T-helper 9 cell (primary cell): Measurements from ENCODE around the gene SLC38A9.

ENCODE experiments used
- DNase-seq: peaks from one replicate; pipeline ENCODE4 v3.0.0-alpha.2; 2020

Gene SLC38A9

GRCh38 chr5:55645304-55645703, 66.8 kb downstream of the SLC38A9 start:
- no peak for DNase-seq

DNA sequence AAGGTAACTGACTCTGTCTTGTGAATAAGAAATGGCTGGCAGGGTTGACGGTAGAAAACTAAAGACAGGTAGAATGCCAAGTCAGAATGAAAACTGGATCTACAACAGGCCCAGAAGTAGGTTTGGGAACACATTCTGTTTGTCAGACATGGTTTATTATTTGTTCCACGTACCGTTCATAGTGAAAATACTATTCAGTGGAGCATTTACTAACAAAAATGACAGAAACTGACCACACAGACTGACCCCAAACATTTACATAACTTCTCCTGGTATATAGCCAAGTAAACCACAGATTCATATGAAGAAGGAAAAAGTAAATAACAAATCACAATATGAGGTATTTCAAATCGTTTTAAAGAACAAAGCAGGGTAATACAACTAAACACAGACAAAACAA, 73.7 kb downstream of the SLC38A9 start:
- no peak for DNase-seq

DNA sequence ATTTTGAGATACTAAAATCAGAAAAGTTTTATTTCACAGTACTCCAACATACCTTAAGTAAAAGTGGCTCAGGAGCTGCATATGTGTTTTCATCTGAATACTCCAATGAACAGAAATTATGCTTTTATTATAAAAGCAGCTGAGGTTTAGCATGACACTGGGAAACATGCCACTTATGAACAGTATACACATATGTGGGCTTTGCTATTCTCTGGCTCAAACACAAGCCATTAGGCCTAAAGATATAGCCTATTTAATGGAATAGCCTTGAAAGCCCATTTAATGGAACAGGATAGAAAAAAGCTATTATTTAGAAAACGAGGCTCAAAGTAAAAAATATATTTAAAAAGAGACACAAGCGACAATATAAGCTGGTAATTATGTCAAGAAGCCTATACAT, 74.1 kb downstream of the SLC38A9 start:
- no peak for DNase-seq

DNA sequence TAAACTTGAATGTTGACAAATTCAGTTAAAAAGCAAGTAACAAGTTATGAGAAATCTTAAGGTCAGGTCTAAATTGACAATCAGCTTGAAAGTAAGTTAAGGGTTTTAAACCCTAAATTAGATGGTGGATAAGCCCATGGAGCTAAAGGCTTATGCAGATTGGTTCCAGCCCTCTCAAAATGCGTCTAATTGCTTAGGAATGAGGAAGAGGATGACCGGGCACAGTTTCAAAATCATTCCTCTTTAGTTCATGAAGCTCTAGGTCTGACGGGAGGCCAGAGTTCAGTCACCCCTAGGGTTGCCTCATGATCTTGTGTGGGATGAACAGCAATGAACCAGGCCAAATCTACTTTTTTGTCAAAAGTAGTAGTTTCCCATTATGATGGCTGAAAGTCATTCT, 75.4 kb downstream of the SLC38A9 start:
- no peak for DNase-seq

DNA sequence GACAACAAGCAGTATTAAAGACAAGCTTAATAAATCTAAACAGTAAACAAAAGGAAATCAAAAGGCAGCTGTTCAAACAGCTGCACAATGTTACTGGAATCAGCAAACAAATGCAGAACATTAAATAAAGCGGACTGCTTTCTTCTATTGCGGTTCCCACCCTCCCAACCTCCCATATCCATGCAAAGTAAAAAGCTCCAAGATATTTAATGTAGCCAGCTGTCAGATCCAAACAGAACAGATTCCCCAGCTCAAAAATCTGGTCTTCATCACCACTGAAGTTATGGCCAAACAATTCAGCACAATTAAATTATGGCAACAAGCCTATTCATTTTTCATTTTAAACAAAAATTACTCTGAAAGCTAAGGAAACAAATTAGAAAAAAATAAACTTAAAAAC, 75.9 kb downstream of the SLC38A9 start:
- no peak for DNase-seq

DNA sequence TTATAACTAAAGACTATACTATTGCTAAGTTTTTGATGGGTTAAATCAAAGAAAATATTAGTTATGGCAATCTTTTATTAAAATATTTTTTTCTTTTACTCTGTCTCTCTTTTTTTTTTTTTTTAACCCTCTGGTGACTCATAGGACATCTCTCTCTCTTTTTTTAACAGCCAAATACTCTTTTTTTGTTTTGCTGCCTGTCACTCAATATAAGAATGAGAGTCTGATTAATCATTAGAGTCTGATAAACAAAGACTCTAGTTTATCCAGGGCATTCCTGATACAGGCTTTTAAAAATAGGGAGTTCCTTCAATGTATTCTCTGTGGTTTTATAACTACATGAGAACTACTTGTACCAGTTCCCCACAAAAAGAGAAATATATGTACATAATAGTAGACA, 77.3 kb downstream of the SLC38A9 start:
- DNase-seq, result no peak

DNA sequence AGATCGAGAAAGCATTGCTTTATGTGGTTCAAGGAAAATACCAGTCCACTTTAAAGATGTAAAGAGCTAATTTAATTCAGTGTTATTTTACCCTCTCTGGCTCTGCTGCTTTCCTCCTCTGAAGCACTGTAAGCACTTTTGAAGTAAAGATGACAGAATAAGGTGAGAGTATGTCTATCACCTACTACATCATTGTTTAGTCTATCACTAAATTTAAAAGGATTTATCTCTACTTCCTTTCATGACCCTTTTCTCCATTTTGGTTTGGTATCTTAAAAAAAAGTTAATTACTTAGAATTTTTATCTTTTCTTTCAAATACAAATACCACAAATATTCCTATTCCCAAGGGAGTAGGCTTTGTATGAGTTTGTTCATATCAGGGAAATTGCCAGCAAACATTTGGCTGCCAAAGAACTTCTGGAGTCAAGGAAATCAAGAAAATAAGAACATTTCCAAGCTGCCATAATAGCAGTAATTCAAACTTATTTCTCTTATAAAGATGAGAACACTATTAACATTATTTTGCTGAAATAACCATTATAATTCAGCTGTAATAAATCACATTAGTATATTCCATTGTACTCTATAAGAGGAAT, 77.8 kb downstream of the SLC38A9 start:
- no peak for DNase-seq

DNA sequence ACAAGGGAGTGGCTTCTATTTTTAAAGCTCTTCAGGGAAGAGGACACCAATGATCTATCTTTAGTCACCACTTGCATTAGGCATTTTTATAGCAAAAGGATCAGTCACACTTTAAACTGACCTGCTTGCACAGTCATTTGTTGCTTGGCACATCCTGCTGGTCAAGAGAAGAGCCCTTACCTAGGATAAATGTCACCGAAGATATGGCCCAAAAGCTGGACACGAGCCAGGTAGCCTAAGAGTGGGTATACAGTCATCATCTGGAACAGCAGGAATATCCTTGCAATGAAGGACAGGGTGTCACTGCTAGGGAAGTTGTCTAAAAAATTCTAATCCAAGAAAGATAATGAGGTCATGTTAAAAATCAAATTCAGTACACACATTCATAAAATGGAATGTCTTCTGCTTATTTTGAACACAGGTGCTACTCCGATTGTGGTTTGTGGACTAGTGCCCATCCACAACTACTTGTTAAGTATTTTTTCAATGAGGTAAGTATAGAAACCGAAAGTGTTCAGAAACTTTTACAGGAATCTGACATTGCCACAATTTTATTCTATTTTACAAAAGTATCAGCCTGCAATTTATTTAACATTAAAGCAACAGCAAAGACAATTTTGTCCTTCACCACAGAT, 78.4 kb downstream of the SLC38A9 start:
- no peak for DNase-seq

- no peak for DNase-seq
These were observed 82.3 kb downstream of the SLC38A9 start for GRCh38 chr5:55629815-55630214.

GRCh38 chr5:55626790-55627189, 85.3 kb downstream of the SLC38A9 start:
- DNase-seq, result no peak

GRCh38 chr5:55625913-55626312, 86.2 kb downstream of the SLC38A9 start:
- no peak for DNase-seq

- DNase-seq, result no peak
These were observed 86.6 kb downstream of the SLC38A9 start for GRCh38 chr5:55625589-55625909.

- no peak for DNase-seq
These were observed 87.1 kb downstream of the SLC38A9 start for GRCh38 chr5:55624841-55625588.

DNA sequence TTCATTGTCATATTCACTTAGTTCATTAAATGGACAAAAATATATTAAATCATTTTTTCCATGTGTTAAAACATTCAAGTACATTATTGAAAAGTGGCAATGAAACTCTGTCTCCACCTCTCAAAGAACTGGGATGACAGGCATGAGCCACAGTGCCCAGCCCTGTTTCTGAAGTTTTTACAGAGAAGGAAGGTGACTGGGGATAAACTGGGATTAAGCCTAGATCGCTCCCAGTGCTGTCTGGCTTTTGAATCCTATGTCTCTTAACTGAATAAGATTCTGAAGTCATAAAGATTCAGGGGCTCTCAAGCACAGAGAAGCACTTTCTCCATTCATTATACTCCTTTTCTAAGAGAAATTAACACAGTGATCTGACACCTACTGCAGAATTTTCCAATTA, 88.3 kb downstream of the SLC38A9 start:
- DNase-seq, result no peak

DNA sequence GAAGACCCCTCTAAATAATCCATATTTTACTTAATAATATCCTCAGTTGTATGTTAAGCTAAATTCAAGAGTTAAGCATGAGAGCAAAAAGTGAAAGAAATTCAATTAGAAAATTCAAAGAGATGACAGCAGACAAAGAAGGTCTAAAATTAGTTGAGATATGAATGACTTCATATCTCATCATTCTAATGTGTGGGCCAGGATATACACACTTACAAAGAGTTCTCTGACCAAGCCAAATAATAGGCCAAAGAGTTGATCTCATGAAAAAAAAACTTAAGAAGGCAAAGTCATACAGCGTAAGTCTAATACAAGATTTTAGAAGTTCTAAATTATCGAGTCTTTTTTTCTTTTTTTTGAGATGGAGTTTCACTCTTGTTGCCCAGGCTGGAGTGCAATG, 89.7 kb downstream of the SLC38A9 start:
- no peak for DNase-seq

DNA sequence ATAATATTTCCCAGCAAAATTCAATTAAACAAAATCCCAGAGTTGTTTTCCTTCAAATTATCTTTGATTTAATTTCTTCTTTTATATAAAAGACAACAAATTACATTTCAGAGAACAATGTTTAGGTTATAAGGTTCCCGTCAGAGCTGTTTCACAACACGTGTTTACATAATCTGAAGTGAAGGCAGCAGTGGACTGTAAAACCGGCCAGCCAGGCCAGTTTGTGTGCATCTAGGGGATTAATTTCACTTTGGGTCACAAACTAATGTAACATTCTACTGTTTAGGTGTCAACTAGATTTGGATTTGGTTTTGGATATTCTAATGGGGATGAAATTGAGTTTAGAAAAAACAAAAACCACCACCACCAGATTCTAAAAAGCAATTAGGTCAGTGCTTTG, 90.9 kb downstream of the SLC38A9 start:
- no peak for DNase-seq

DNA sequence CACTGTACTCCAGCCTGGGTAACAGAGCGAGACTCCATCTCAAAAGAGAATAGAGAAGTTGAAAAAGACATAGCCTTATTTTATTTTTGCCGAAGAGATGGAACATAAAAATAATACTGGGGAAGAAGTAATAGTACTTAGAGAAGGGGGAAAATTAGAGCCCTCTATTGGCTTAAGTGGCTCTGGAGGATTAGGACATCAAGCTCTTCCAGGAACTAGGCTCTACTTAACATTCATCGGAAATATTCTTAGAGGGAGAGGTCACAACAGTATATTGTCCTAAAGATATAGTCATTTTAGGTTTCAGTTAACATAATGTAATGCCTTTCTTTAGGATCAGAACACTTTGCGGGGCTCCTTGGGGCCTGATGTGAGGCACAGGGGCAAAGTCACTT, 91.4 kb downstream of the SLC38A9 start:
- no peak for DNase-seq

- no peak for DNase-seq
These were observed 91.9 kb downstream of the SLC38A9 start for GRCh38 chr5:55620009-55620765.

DNA sequence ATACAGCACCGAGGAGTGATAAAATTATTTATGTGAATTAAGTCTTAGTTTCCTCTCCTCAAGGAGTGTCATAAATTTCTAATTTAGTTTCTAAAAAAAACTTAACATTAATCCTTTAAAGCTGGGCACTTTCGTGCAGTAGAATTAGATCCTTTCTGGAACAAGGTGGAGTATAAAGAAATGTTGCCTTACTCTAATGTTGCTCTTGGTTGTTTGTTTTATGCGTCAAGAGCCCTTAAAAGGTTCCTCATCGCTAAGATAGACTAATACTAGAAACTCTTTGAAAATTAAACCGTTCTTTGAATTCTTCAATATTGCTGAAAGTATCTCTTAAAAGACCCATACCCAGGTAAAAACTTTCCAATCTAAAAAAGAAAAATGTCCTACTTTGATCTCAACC, 93.8 kb downstream of the SLC38A9 start:
- DNase-seq, result no peak

- no peak for DNase-seq
These were observed 98.8 kb downstream of the SLC38A9 start for GRCh38 chr5:55613112-55613868.

- DNase-seq, result no peak
These were observed 101.6 kb downstream of the SLC38A9 start for GRCh38 chr5:55610542-55610941.

- DNase-seq, result no peak
These were observed 102.7 kb downstream of the SLC38A9 start for GRCh38 chr5:55609413-55609812.
